ENCODE data around the gene RBM6. TPM values are rescaled to one million over a fixed set of nuclear protein-coding genes. Genes with fewer than 3 reads are reported as not detected.
A peak's percentile ranks its signal among the peaks of the same experiment; 100 is the strongest.

RBM6 gene
- total RNA-seq, 1 experiment from 2014 or later = 90.7 TPM

DNA sequence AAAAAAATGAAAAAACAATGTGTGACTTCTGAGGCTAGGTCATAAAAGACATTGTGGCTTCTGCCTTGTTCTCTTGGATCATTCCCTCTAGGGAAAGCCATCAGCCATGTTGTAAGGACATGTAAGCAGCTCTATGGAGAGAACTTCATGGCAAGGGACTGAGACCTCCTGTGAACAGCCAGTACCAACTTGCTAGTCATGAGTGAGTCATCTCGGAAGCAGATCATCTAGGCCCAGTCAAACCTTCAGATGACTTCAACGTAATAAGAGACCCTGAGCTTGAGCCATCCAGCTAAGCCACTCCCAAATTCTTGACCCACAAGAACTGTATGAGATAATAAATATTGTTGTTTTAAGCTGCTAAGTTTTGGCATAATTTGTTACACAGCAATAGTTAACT lies 15.3 kb upstream of the RBM6 start:
- Histone ChIP-seq H3K4ac (ENCODE audit: low read depth, low read length) (no peak overlapping the region), H2BK120ac (ENCODE audit: low read depth, low read length, poor library complexity, severe bottlenecking) (no peak overlapping the region), H3K27ac (ENCODE audit: insufficient read length, low read depth, low read length) (no peak overlapping the region), H3K56ac (ENCODE audit: insufficient read length, low read depth, low read length) (no peak overlapping the region), H3K79me1 (ENCODE audit: insufficient read depth, low read depth, low read length, poor library complexity, severe bottlenecking) (no peaks in the 10 kb centered on the region), H2BK12ac (ENCODE audit: insufficient read length, low read depth, low read length) (no peak overlapping the region), H3K23me2 (ENCODE audit: insufficient read length, low read depth, low read length, poor library complexity, severe bottlenecking) (peaks cover 2% of the 10 kb centered on the region), H3K23ac (ENCODE audit: insufficient read length, low read depth, low read length) (no peak overlapping the region), H2BK20ac (ENCODE audit: low read depth, low read length, poor library complexity, severe bottlenecking) (no peak overlapping the region), H2AFZ (ENCODE audit: low read length) (no peak overlapping the region), H4K8ac (replicated peaks; ENCODE audit: insufficient read length, low read depth, low read length) (no peak overlapping the region), H3K18ac (ENCODE audit: insufficient read length, low read depth, low read length) (no peak overlapping the region), H3K14ac (ENCODE audit: insufficient read depth, low read length) (no peak overlapping the region), H3K4me1 (ENCODE audit: insufficient read depth, low read length) (no peaks in the 10 kb centered on the region), H4K91ac (ENCODE audit: insufficient read length, low read depth, low read length) (no peak overlapping the region), H2AK5ac (ENCODE audit: insufficient read length, low read length) (no peak overlapping the region), H3K9ac (ENCODE audit: extremely low read depth, insufficient read length, low read length) (no peak overlapping the region), H3K27me3 (ENCODE audit: insufficient read depth, low read length) (no peaks in the 10 kb centered on the region), H2BK15ac (ENCODE audit: low read depth, low read length) (no peak overlapping the region), H4K20me1 (ENCODE audit: control insufficient read depth, insufficient read depth, insufficient read length) (no peaks in the 10 kb centered on the region), H3T11ph (ENCODE audit: low read length) (no peak overlapping the region), H3K9me3 (ENCODE audit: control insufficient read depth, low read depth, low read length) (no peaks in the 10 kb centered on the region), H3K79me2 (ENCODE audit: insufficient read depth, low read length) (no peaks in the 10 kb centered on the region), H2BK5ac (ENCODE audit: insufficient read length, low read length) (no peak overlapping the region), H4K5ac (ENCODE audit: insufficient read length, low read depth, low read length) (no peak overlapping the region), H3K4me2 (ENCODE audit: insufficient read depth, insufficient read length, low read length) (no peak overlapping the region)
- no peaks in the 10 kb centered on the region for H3K27me3 Mint-ChIP-seq (ENCODE audit: low read depth)
- peak overlapping the region in 1 of 3 experiments; percentile 70; a peak in 2 of 7 replicates for H3K27ac Mint-ChIP-seq
- H3K4me1 Mint-ChIP-seq = peaks cover 3 to 7% of the 10 kb centered on the region in 2 experiments; a peak in 3 of 4 replicates
- TF ChIP-seq, protein P1, sequence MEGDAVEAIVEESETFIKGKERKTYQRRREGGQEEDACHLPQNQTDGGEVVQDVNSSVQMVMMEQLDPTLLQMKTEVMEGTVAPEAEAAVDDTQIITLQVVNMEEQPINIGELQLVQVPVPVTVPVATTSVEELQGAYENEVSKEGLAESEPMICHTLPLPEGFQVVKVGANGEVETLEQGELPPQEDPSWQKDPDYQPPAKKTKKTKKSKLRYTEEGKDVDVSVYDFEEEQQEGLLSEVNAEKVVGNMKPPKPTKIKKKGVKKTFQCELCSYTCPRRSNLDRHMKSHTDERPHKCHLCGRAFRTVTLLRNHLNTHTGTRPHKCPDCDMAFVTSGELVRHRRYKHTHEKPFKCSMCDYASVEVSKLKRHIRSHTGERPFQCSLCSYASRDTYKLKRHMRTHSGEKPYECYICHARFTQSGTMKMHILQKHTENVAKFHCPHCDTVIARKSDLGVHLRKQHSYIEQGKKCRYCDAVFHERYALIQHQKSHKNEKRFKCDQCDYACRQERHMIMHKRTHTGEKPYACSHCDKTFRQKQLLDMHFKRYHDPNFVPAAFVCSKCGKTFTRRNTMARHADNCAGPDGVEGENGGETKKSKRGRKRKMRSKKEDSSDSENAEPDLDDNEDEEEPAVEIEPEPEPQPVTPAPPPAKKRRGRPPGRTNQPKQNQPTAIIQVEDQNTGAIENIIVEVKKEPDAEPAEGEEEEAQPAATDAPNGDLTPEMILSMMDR (conservative IDR thresholded peaks at IDR 0.05) = no peak
- no peaks in the 10 kb centered on the region for H3K36me3 Mint-ChIP-seq (ENCODE audit: insufficient read depth in 1 of 3, low read depth in 3 of 3)
- H3K9me3 Mint-ChIP-seq = no peaks in the 10 kb centered on the region
- H3K4me3 Mint-ChIP-seq = no peak overlapping the region
- no CpG with 5 or more reads among the region's 2 CpGs for WGBS (ENCODE audit: extremely low coverage, insufficient read length, low lambda C conversion rate)
- no peak for DNase-seq
